HG02943 (cell line): ENCODE measurements around the gene ARMCX2.
"Not testable (repeated sequence)": the region's sequence is repeated elsewhere in the genome, so short reads cannot be mapped to it uniquely, and the experiment has no call there.

Experiments
- ATAC-seq: cut with Tn5 transposase; IDR thresholded peaks from one replicate; pipeline ENCODE4 v1.9.1; 2021; ENCODE audit warnings: mild to moderate bottlenecking, low read depth, moderate library complexity; ENCODE audit not compliant: unreplicated experiment

The ARMCX2 gene

GRCh38 chrX:101659601-101660063 lies at the start of gene ARMCX2:
Gene ARMCX2, minus strand, starts transcription at chrX:101659850. Its CDS starts 2,262 bp downstream, at chrX:101657588.
- no peak for ATAC-seq

GRCh38 chrX:101709384-101709783 lies 49.7 kb upstream of the ARMCX2 start:
- no peak for ATAC-seq

GRCh38 chrX:101708163-101708562 lies 48.5 kb upstream of the ARMCX2 start:
- ATAC-seq = no peak

- peak; percentile 69 for ATAC-seq
These were observed 33.8 kb upstream of the ARMCX2 start for GRCh38 chrX:101693476-101693875.

- no peak for ATAC-seq
These were observed 32.2 kb upstream of the ARMCX2 start for GRCh38 chrX:101691835-101692234.

- ATAC-seq = no peak
These were observed 26.9 kb upstream of the ARMCX2 start for GRCh38 chrX:101686574-101686973.

DNA sequence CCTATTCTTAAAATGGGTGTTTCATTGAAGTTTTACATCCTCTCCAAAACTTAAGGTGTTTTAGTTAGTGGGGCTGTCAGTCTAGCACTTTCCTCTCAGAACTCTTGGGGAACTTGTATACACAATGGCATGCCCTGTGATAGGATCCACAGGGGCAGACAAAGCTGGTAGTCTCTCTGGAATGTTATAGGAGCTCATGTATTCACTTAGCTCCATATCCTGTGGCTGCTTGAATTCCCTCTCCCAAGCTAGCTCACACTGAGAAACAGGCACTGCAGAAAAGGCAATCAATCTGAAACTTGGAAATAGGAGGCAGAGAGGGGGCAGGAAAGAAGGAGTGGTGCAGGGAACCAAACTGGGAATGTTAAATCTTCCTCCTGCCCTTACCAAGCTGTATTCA lies 26.3 kb upstream of the ARMCX2 start:
- ATAC-seq = no peak

- ATAC-seq = no peak
These were observed 23.1 kb upstream of the ARMCX2 start for GRCh38 chrX:101682723-101683122.

- ATAC-seq = peak; percentile 57
These were observed 17.4 kb upstream of the ARMCX2 start for GRCh38 chrX:101677028-101677427.

DNA sequence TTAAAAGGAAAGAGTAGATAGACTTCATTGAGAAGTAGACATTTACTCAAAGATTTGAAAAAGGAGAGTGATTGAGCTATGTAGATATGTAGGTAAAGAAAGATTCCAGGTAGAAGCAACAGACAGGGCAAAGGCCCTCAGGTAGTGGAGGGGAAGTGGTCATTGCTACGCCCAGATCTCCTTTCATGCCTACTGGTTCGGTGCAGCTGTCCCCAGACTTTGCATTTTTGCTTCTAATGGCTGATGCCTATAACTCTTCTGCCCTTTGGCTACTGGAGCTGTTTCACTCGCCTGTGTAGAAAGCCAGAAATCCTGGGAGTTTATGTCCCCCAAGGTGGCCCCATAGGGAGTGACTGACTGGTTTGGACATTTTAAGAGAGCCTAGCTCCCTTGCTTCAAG lies 16.9 kb upstream of the ARMCX2 start:
- no peak for ATAC-seq

DNA sequence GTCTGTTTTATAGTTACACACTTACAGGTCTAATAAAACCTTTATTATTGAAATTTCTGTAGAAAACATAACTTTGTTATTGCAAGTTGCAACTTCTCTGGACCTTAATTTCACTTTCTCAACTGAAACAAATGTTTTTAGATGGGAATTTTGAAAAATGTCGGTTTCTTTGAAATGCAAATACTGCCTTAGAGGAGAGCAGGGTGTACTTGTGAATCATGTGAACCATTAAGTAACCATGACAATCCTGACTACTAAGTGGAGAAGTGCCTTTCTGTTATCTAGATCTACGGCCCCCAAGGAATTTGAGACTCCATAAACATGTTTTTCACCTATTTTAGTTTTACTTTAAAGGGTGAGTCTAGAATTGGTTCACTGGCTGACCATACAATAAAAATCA lies 8.5 kb upstream of the ARMCX2 start:
- no peak for ATAC-seq

GRCh38 chrX:101658661-101659491 lies 774 bp downstream of the ARMCX2 start:
- ATAC-seq = peak; percentile 58

GRCh38 chrX:101657495-101657894 lies 2.2 kb downstream of the ARMCX2 start:
- ATAC-seq = no peak

- ATAC-seq = no peak
These were observed 2.8 kb downstream of the ARMCX2 start for GRCh38 chrX:101656817-101657216.

DNA sequence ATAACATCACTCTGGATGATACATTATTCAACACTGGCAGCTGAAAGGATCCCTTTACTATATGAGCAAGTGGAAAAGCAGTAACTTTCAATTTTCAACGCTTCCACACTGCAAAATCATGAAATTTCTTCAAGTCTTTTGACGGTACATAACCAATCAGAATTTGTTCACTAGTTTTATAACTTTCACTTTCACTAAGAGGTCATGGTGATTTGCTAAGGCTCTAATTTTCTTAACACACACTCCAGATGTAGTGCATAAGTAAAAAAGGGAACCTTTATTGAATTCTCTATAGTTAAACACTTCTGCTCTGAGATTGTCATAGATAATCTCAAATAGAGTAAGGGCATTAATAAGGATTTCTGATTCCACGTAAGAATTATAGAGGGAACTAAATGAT lies 4.1 kb downstream of the ARMCX2 start:
- ATAC-seq = no peak

GRCh38 chrX:101647716-101648115 lies 11.9 kb downstream of the ARMCX2 start:
- not testable (repeated sequence) for ATAC-seq

- ATAC-seq = no peak
These were observed 17.6 kb downstream of the ARMCX2 start for GRCh38 chrX:101642093-101642492.

GRCh38 chrX:101639583-101639982 lies 20.1 kb downstream of the ARMCX2 start:
- no peak for ATAC-seq

GRCh38 chrX:101619364-101619763 lies 40.3 kb downstream of the ARMCX2 start:
- no peak for ATAC-seq

DNA sequence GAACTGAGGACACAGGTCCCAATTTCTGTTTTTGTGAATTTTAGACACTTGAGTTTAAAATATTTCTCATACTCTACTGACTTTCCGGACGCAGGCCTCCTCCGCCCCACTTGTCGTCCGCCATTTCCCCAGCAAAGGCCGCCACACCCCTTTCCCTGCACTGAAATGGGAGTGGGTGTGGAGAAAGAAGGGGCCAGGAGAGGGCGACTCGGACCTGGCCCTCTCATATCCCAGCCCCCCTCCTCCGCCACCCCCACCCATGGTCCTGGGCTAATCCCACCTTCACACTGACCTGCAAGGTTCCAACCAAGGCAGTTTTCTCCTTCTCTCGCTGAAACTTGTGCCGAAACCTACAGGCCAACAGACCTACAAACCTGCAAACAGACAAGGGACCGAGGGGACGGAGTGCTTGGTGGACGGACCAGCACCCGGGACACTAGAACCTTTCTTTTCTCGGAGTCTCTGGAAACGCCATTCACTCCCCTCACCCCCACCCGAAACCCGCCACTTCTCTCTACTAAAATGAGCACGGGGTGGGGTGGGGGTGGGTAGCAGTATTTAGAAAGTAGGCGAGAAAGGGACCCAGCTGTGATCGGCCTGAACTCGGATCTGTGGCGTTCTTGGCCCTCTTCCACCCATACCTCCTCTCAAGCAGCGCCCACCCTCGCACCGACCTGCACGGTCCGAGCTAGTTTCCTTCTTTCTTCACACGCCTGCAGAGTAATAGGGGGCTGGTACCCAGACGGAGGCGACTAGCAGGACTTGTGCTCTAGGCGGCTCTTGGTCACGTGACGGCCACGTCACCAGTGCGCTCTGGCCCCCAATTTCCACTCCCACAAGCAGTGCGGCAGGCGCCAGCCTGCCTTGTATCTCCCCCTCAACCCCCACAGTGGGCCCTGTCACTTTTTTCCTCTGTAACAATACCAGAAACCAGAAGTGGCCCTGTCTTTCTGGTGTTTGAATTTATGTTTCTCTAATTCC lies 42.1 kb downstream of the ARMCX2 start, which contains the start of gene ARMCX6:
ARMCX6 (minus strand) TSS at position 790 of the 981 bp plus-strand sequence. CDS start 1,380 bp downstream, outside the sequence.
- ATAC-seq = peak; percentile 93

DNA sequence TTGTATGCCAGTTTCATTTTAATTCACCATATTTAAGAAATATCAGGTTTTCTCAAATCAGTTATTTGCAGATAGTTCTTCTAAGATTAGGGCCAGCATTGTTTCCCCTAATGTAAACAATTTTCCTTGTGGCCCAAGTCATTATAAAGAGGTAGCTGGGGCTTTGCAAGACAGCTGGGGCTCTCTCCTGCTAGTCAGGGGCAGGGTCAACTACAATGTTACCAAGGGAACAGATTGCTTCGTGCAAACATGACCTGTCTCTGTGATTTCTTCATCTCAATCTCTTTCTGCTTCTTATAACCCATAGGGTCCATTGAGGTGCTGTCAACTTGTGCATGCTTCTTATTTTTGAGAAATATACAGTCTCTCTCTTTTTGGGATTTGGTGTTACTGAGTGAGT lies 53.9 kb downstream of the ARMCX2 start:
- no peak for ATAC-seq
